HG03039 (cell line): ENCODE data around the gene TERT.
"Not testable (repeated sequence)": the region's sequence is repeated elsewhere in the genome, so short reads cannot be mapped to it uniquely, and the experiment has no call there.

ENCODE experiments used
- ATAC-seq: cut with Tn5 transposase; IDR thresholded peaks from one replicate; pipeline ENCODE4 v1.9.1; 2021; ENCODE audit warnings: mild to moderate bottlenecking, moderate library complexity; ENCODE audit not compliant: unreplicated experiment

The TERT gene

GRCh38 chr5:1280177-1281037 lies 14.5 kb downstream of the TERT start:
- ATAC-seq: no peak

- ATAC-seq: no peak
Measured at GRCh38 chr5:1279443-1280151, 15.3 kb downstream of the TERT start.

GRCh38 chr5:1278656-1279442 lies 16.0 kb downstream of the TERT start:
- no peak for ATAC-seq

- ATAC-seq: no peak
Measured at GRCh38 chr5:1278216-1278615, 16.7 kb downstream of the TERT start.

- ATAC-seq: no peak
Measured at GRCh38 chr5:1277781-1278180, 17.1 kb downstream of the TERT start.

- no peak for ATAC-seq
Measured at GRCh38 chr5:1277331-1277730, 17.5 kb downstream of the TERT start.

- ATAC-seq: no peak
Measured at GRCh38 chr5:1276930-1277329, 17.9 kb downstream of the TERT start.

GRCh38 chr5:1275397-1276391 lies 19.2 kb downstream of the TERT start:
- not testable (repeated sequence) for ATAC-seq

GRCh38 chr5:1274471-1274870 lies 20.4 kb downstream of the TERT start:
- ATAC-seq: no peak

- ATAC-seq: no peak
Measured at GRCh38 chr5:1273745-1274144, 21.1 kb downstream of the TERT start.

- ATAC-seq: no peak
Measured at GRCh38 chr5:1272201-1272600, 22.7 kb downstream of the TERT start.

- ATAC-seq: no peak
Measured at GRCh38 chr5:1270933-1271914, 23.6 kb downstream of the TERT start.

GRCh38 chr5:1270426-1270825 lies 24.4 kb downstream of the TERT start:
- ATAC-seq: no peak

- no peak for ATAC-seq
Measured at GRCh38 chr5:1268666-1269065, 26.2 kb downstream of the TERT start.

GRCh38 chr5:1268056-1268455 lies 26.8 kb downstream of the TERT start:
- no peak for ATAC-seq

GRCh38 chr5:1267464-1267863 lies 27.4 kb downstream of the TERT start:
- ATAC-seq: not testable (repeated sequence)

GRCh38 chr5:1266791-1267190 lies 28.1 kb downstream of the TERT start:
- no peak for ATAC-seq

- no peak for ATAC-seq
Measured at GRCh38 chr5:1265461-1266455, 29.1 kb downstream of the TERT start.
